Testis (tissue), 3 donors: ENCODE measurements around the gene PLOD3. TPM values are rescaled to one million over a fixed set of nuclear protein-coding genes. Genes with fewer than 3 reads are reported as not detected.

ENCODE experiments used
- DNase-seq: peaks from one replicate; pipeline ENCODE4 v3.0.0-alpha.2; 2019
- H3K27ac ChIP-seq, 2 donors: fragments of 200-600 bp; sonication (generic); one replicate each; pipeline ENCODE4 v1.5.1; 2019
- H3K27me3 ChIP-seq: fragments of 200-600 bp; sonication (generic); one replicate; pipeline ENCODE4 v1.5.1; 2019
- H3K36me3 ChIP-seq: fragments of 200-600 bp; sonication (generic); one replicate; pipeline ENCODE4 v1.5.1; 2017; ENCODE audit warnings: low read depth; ENCODE audit errors: missing control alignments
- H3K4me1 ChIP-seq: fragments of 200-600 bp; sonication (generic); one replicate; pipeline ENCODE4 v1.5.1; 2019
- H3K4me3 ChIP-seq, 2 donors: fragments of 200-600 bp; sonication (generic); one replicate each; pipeline ENCODE4 v1.5.1; 2017 to 2019
- H3K9me3 ChIP-seq: fragments of 200-600 bp; sonication (generic); one replicate; pipeline ENCODE4 v1.5.1; 2017
- POLR2A ChIP-seq: fragments of 450-650 bp; IDR thresholded peaks from one replicate; pipeline ENCODE4 v1.6.1; 2017; ENCODE audit warnings: antibody characterized with exemption, mild to moderate bottlenecking, moderate library complexity
- WGBS, 2 donors: methylation state at CpG; one replicate each; pipeline ENCODE4 v1.1.5; 2018; 5-methylcytosine and 5-hydroxymethylcytosine counted together
- intact Hi-C: fragments of 100-400 bp; cut with DNase I; formaldehyde crosslinking; loops from one replicate; pipeline ENCODE4 v1.15.1; 2023; ENCODE audit warnings: low total_unique reads
- polyA plus RNA-seq: library from polyadenylated mRNA; stranded (reverse); fragments of 350-450 nt; fragmentation: Illumina TruSeq; extraction: RNeasy Lipid Tissue Mini Kit (QIAGEN cat#74804); gene quantifications from one replicate; pipeline ENCODE4 v1.2.3, GENCODE V29; 2014; ENCODE audit warnings: low read depth, low replicate concordance; ENCODE audit not compliant: insufficient read depth
- total RNA-seq, 2 donors: library from RNA; depleted of rRNA; stranded (reverse); fragments of >200 nt; gene quantifications; one replicate each; pipeline ENCODE4 v1.2.3, GENCODE V29; 2016
- TF ChIP-seq, protein P1 (sequence below), 3 experiments: fragments of 450-650 bp in 2 of 3; fragments of 200-600 bp in 1 of 3; sonication (generic) in 1 of 3; IDR thresholded peaks; one replicate each; pipeline ENCODE4 v1.5.1; 2016 to 2019; ENCODE audit warnings: antibody characterized with exemption in 3 of 3, mild to moderate bottlenecking in 2 of 3, moderate library complexity in 1 of 3

Gene PLOD3
- total and polyA plus RNA-seq, 3 donors from 2014 or later = 32.1 to 45.6 (median 36.3) TPM

DNA sequence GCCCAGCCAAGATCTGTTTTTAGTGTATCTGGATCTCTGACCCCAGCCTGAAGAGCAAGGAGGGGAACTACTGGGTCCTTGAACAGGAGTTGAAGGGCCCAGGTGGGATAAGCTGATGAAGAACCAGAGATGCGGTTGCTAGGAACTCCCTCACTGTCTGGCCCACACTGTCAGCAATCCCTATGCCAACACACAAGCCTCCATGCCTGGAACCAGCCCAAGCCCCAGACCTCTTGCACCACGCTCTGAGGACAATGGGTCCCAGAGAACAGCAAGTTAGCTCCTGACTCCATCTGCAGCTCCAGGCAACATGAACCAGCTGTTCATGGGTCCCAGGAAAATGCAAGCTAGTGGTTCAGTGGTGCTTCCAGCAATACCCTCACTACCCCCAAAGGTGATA, 39.7 kb downstream of the PLOD3 start:
- WGBS, 2 donors = 68% methylated on average over 2 of the region's 2 CpGs; no CpG with 5 or more reads in 1 of the 2 donors
- Histone ChIP-seq H3K36me3 (no peaks in the 10 kb centered on the region), H3K27ac (no peak overlapping the region), H3K27me3 (no peaks in the 10 kb centered on the region), H3K9me3 (no peaks in the 10 kb centered on the region), H3K4me3 (no peak overlapping the region), H3K4me1 (peaks cover 17% of the 10 kb centered on the region)
- DNase-seq = no peak
- no peak for TF ChIP-seq POLR2A
- TF ChIP-seq, protein P1, sequence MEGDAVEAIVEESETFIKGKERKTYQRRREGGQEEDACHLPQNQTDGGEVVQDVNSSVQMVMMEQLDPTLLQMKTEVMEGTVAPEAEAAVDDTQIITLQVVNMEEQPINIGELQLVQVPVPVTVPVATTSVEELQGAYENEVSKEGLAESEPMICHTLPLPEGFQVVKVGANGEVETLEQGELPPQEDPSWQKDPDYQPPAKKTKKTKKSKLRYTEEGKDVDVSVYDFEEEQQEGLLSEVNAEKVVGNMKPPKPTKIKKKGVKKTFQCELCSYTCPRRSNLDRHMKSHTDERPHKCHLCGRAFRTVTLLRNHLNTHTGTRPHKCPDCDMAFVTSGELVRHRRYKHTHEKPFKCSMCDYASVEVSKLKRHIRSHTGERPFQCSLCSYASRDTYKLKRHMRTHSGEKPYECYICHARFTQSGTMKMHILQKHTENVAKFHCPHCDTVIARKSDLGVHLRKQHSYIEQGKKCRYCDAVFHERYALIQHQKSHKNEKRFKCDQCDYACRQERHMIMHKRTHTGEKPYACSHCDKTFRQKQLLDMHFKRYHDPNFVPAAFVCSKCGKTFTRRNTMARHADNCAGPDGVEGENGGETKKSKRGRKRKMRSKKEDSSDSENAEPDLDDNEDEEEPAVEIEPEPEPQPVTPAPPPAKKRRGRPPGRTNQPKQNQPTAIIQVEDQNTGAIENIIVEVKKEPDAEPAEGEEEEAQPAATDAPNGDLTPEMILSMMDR (IDR thresholded peaks at IDR 0.05) = no peak
- intact Hi-C loops = no loop called here

- no peaks in the 10 kb centered on the region for H3K27me3 ChIP-seq
- 30 to 38% methylated on average over 3 of the region's 3 CpGs for WGBS, 2 donors
These were observed 41.7 kb downstream of the PLOD3 start for GRCh38 chr7:101175664-101176063.

GRCh38 chr7:101174322-101174854, 43.0 kb downstream of the PLOD3 start:
- 2 to 3% methylated on average over 22 to 28 of the region's 28 CpGs for WGBS, 2 donors
- no peak for TF ChIP-seq POLR2A
- TF ChIP-seq, protein P1 (IDR thresholded peaks at IDR 0.05) = no peak
- intact Hi-C loops = no loop called here
- DNase-seq = no peak
- Histone ChIP-seq H3K9me3 (no peaks in the 10 kb centered on the region), H3K4me3 (peak overlapping the region in 1 of 2 donors; percentile 7), H3K27ac (no peak overlapping the region), H3K27me3 (no peaks in the 10 kb centered on the region), H3K36me3 (no peaks in the 10 kb centered on the region), H3K4me1 (peaks cover 23% of the 10 kb centered on the region)

More at GRCh38 chr7:101175664-101176063, 41.7 kb downstream of the PLOD3 start:
- intact Hi-C loops = no loop called here
- Histone ChIP-seq H3K27ac (no peak overlapping the region), H3K4me3 (no peak overlapping the region), H3K9me3 (no peaks in the 10 kb centered on the region), H3K4me1 (peaks cover 26% of the 10 kb centered on the region), H3K36me3 (no peaks in the 10 kb centered on the region)
- DNase-seq = no peak
- TF ChIP-seq POLR2A = no peak
- TF ChIP-seq, protein P1 (IDR thresholded peaks at IDR 0.05) = no peak

- TF ChIP-seq, protein P1 (IDR thresholded peaks at IDR 0.05) = no peak
- no peak for TF ChIP-seq POLR2A
- Histone ChIP-seq H3K4me3 (peak overlapping the region in 1 of 2 donors; percentile 7), H3K4me1 (peaks cover 18% of the 10 kb centered on the region), H3K27ac (no peak overlapping the region), H3K27me3 (no peaks in the 10 kb centered on the region), H3K36me3 (no peaks in the 10 kb centered on the region), H3K9me3 (no peaks in the 10 kb centered on the region)
- 3% methylated on average over 12 to 16 of the region's 16 CpGs for WGBS, 2 donors
- DNase-seq = peak; percentile 63
- intact Hi-C loops = no loop called here
These were observed 43.6 kb downstream of the PLOD3 start for GRCh38 chr7:101173752-101174244.
